ENCODE data around the gene CDK9.
A peak's percentile ranks its signal among the peaks of the same experiment; 100 is the strongest.

GRCh38 chr9:127788337-127789011 is 2.6 kb downstream of the CDK9 start:
- TF ChIP-seq CTCF (IDR thresholded peaks at IDR 0.05 in 8 of 11, conservative IDR thresholded peaks at IDR 0.05 in 3 of 11): no peak
- TF ChIP-seq POLR2A (IDR thresholded peaks at IDR 0.05): no peak
- peak in 1 of 3 donors; percentile 46 for TF ChIP-seq POLR2AphosphoS5 (IDR thresholded peaks at IDR 0.05)

Measured in spleen (tissue), 7 donors.